AG09309 (cell line): ENCODE results near the gene CPSF2.

Experiments
- DNase-seq: peaks from one replicate; pipeline ENCODE4 v3.0.0-alpha.2; 2010; ENCODE audit warnings: low read depth
- H3K4me3 ChIP-seq: 2 replicates; pipeline ENCODE4 v1.5.1; 2011; ENCODE audit warnings: mild to moderate bottlenecking, low read depth, low read length, moderate library complexity; ENCODE audit not compliant: control insufficient read depth
- CTCF ChIP-seq: IDR thresholded peaks from 2 replicates; pipeline ENCODE4 v1.5.1; 2011; ENCODE audit warnings: mild to moderate bottlenecking, low read depth, low read length, inconsistent platforms; ENCODE audit not compliant: insufficient read depth, control insufficient read depth; ENCODE audit errors: missing control alignments

The CPSF2 gene

GRCh38 chr14:92105073-92105892 lies 16.5 kb upstream of the CPSF2 start:
- H3K4me3 ChIP-seq: peak overlapping the region; percentile 64
- no peak for DNase-seq
- no peak for TF ChIP-seq CTCF

- no peak for TF ChIP-seq CTCF
- DNase-seq: no peak
- peak overlapping the region; percentile 64 for H3K4me3 ChIP-seq
Measured at GRCh38 chr14:92105893-92106142, 16.0 kb upstream of the CPSF2 start.

GRCh38 chr14:92106143-92106926 lies 15.4 kb upstream of the CPSF2 start, which contains the start of gene ATXN3:
Gene ATXN3, minus strand, starts transcription at chr14:92106582. Its CDS starts 30 bp downstream, at chr14:92106552.
- DNase-seq: peak; percentile 95
- TF ChIP-seq CTCF: peak; percentile 85
- peak within 1 kb of the TSS; percentile 64 for H3K4me3 ChIP-seq

- no peak overlapping the region for H3K4me3 ChIP-seq
- no peak for DNase-seq
- no peak for TF ChIP-seq CTCF
Measured at GRCh38 chr14:92108345-92109254, 13.2 kb upstream of the CPSF2 start.

- no peak for DNase-seq
- TF ChIP-seq CTCF: no peak
- H3K4me3 ChIP-seq: no peak overlapping the region
Measured at GRCh38 chr14:92109490-92109889, 12.3 kb upstream of the CPSF2 start.

GRCh38 chr14:92121207-92121669 lies 531 bp upstream of the CPSF2 start:
- peak overlapping the region; percentile 90 for H3K4me3 ChIP-seq
- no peak for DNase-seq
- TF ChIP-seq CTCF: no peak
